GM23338 (cell line): ENCODE results near the gene PIN1.

Source experiments
- CREB1 ChIP-seq: fragments of 250-450 bp; sonication (Bioruptor Pico); IDR thresholded peaks from 2 replicates; pipeline ENCODE4 v1.5.0; 2020; ENCODE audit warnings: low read depth, mild to moderate bottlenecking, moderate library complexity
- CTCF ChIP-seq, 2 experiments: fragments of 200-600 bp in 1 of 2; sonication (generic) in 1 of 2; conservative IDR thresholded peaks; 2 replicates each; pipeline versions ENCODE4 v1.5.1 to v1.6.1; 2016 to 2017; ENCODE audit warnings: antibody characterized with exemption in 2 of 2, low read depth in 2 of 2, mild to moderate bottlenecking in 2 of 2, moderate library complexity in 1 of 2
- ETS1 ChIP-seq: IDR thresholded peaks from 2 replicates; pipeline ENCODE4 v1.6.1; 2016; ENCODE audit warnings: antibody characterized with exemption
- EZH2 ChIP-seq: fragments of 200-600 bp; sonication (generic); IDR thresholded peaks from one replicate; pipeline ENCODE4 v1.8.0; 2017; ENCODE audit warnings: antibody characterized with exemption, mild to moderate bottlenecking, low read depth; ENCODE audit not compliant: unreplicated experiment
- EZH2phosphoT487 ChIP-seq: fragments of 200-600 bp; sonication (generic); IDR thresholded peaks from one replicate; pipeline ENCODE4 v1.8.1; 2018; ENCODE audit warnings: antibody characterized with exemption; ENCODE audit not compliant: unreplicated experiment
- JUNB ChIP-seq: IDR thresholded peaks from one replicate; pipeline ENCODE4 v1.6.1; 2016; ENCODE audit warnings: antibody characterized with exemption; ENCODE audit not compliant: unreplicated experiment
- NANOG ChIP-seq: IDR thresholded peaks from 2 replicates; pipeline ENCODE4 v1.6.1; 2016; ENCODE audit warnings: antibody characterized with exemption, borderline replicate concordance
- POLR2AphosphoS5 ChIP-seq: IDR thresholded peaks from 2 replicates; pipeline ENCODE4 v1.6.1; 2016; ENCODE audit warnings: antibody characterized with exemption, low read depth
- REST ChIP-seq: IDR thresholded peaks from one replicate; pipeline ENCODE4 v1.6.1; 2018; ENCODE audit warnings: antibody characterized with exemption; ENCODE audit not compliant: unreplicated experiment
- ZNF114 ChIP-seq: fragments of 250-450 bp; sonication (Bioruptor Pico); IDR thresholded peaks from 2 replicates; pipeline ENCODE4 v1.5.0; 2020; ENCODE audit warnings: mild to moderate bottlenecking, moderate library complexity
- ZNF331 ChIP-seq: fragments of 250-450 bp; sonication (Bioruptor Pico); IDR thresholded peaks from 2 replicates; pipeline ENCODE4 v1.5.0; 2020; ENCODE audit warnings: low read depth, mild to moderate bottlenecking, moderate library complexity
- ZNF462 ChIP-seq: fragments of 250-450 bp; sonication (Bioruptor Pico); IDR thresholded peaks from 2 replicates; pipeline ENCODE4 v1.5.0; 2020; ENCODE audit warnings: mild to moderate bottlenecking, moderate library complexity

GRCh38 chr19:9871626-9872338 lies 36.7 kb downstream of the PIN1 start:
- TF ChIP-seq JUNB: no peak
- no peak for TF ChIP-seq CTCF (conservative IDR thresholded peaks at IDR 0.05; ENCODE audit: low read depth in 2 of 2)
- no peak for TF ChIP-seq CREB1
- TF ChIP-seq ZNF331 (CRISPR knock-in tag): no peak
- no peak for TF ChIP-seq ZNF462 (CRISPR knock-in tag)
- TF ChIP-seq EZH2: no peak
- TF ChIP-seq EZH2phosphoT487: no peak
- TF ChIP-seq REST: no peak
- no peak for TF ChIP-seq ETS1
- TF ChIP-seq POLR2AphosphoS5: no peak
- no peak for TF ChIP-seq ZNF114 (CRISPR knock-in tag)
- TF ChIP-seq NANOG: no peak
